Effector memory CD8-positive, alpha-beta T cell (primary cell): Measurements from ENCODE around the gene NNAT.
"Not testable (repeated sequence)": the region's sequence is repeated elsewhere in the genome, so short reads cannot be mapped to it uniquely, and the experiment has no call there.

Source experiments
- ATAC-seq: fragments of 150-1000 bp; cut with Tn5 transposase; replicated peaks from 2 replicates; pipeline ENCODE4 v1.10.0; 2021; ENCODE audit warnings: mild to moderate bottlenecking, moderate library complexity
- DNase-seq, 3 experiments: peaks; one replicate each; pipeline ENCODE4 v3.0.0; 2021
- H3K27ac Mint-ChIP-seq, 2 donors: one replicate each; pipeline ENCODE4 v1.8.0; 2022; ENCODE audit warnings: mild to moderate bottlenecking in 2 of 2, mixed read lengths in 2 of 2, moderate library complexity in 2 of 2
- H3K27me3 Mint-ChIP-seq, 2 donors: one replicate each; pipeline ENCODE4 v1.8.0; 2022; ENCODE audit warnings: mixed read lengths in 2 of 2
- H3K36me3 Mint-ChIP-seq: one replicate; pipeline ENCODE4 v1.8.0; 2022; ENCODE audit warnings: mild to moderate bottlenecking, moderate library complexity, mixed read lengths; ENCODE audit not compliant: insufficient read depth
- H3K4me1 Mint-ChIP-seq, 2 donors: one replicate each; pipeline ENCODE4 v1.8.0; 2022; ENCODE audit warnings: low read depth in 2 of 2, mixed read lengths in 2 of 2
- H3K4me3 Mint-ChIP-seq, 2 donors: one replicate each; pipeline ENCODE4 v1.8.0; 2022; ENCODE audit warnings: mild to moderate bottlenecking in 2 of 2, mixed read lengths in 2 of 2, moderate library complexity in 2 of 2
- H3K9me3 Mint-ChIP-seq, 2 donors: one replicate each; pipeline ENCODE4 v1.8.0; 2022; ENCODE audit warnings: mixed read lengths in 2 of 2
- total RNA-seq, 9 experiments: gene quantifications; one replicate each; lab custom pipeline; 2026; lab: John Stamatoyannopoulos, UW

The NNAT gene, protein sequence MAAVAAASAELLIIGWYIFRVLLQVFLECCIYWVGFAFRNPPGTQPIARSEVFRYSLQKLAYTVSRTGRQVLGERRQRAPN
- 0 reads per million in 9 experiments for total RNA-seq

DNA sequence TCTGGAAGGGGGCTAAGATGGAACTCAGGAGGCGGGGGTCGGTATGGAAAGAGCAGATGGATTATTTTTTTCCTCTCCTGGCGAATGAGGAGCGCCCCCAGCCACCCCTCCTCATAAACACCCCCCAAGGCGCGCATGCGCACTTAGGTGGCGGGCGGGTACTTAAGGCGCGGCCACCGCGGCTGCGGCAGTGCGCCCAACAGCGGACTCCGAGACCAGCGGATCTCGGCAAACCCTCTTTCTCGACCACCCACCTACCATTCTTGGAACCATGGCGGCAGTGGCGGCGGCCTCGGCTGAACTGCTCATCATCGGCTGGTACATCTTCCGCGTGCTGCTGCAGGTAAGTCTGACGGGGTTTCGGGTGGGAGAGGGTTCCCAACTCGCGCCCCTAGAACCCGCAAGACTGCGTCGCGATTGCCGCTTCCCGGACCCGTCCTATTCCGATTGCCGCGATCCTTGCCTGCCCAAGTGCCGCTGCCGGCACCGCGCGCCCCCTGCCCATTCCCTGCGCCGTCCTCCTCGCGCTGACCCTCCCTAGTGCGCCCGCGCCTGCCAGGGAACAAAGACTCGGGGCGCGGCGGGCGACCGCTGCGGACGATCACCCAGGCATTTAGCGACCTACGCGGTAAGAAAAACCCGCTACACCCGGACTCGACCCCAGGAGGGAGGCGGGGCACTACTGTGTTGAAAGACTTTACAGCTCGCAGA is at the start of gene NNAT:
TSS of gene NNAT (plus strand) at position 190 of the 711 bp plus-strand sequence. CDS start at position 272, 82 bp downstream.
- Mint-ChIP-seq H3K36me3 (peaks cover 45% of the 10 kb centered on the region), H3K27ac (peak within 1 kb of the TSS in 1 of 2 donors; percentile 53), H3K27me3 (no peaks in the 10 kb centered on the region), H3K4me3 (peak within 1 kb of the TSS; percentile 33 to 66), H3K9me3 (no peaks in the 10 kb centered on the region), H3K4me1 (peaks cover 51 to 58% of the 10 kb centered on the region in 2 donors)
- DNase-seq (no peak), ATAC-seq (no peak)

DNA sequence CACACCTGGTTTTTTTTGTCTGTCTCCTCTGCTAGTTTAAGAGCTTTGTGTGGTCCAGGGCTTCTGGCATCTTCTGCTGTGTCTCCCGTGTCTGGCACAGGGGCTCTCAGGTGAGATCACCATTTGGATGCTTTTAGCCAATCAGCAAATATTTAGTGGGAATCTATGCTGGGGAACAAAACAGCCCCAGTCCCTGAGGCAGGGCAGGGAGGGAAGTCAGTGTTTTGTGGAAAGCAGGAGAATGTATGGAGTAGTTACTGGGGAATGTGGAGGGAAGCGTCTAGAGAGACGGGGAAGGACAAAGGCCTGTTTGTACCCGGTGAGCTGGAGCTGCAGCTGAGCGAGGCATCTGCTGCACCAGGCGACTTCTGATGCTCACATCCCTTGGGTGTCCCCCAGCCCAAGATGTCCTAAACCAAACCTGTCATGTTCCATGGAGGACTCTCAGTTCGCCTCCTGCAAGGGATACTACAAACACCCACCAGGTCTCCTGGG is 49.3 kb upstream of the NNAT start:
- Mint-ChIP-seq H3K27me3 (peaks cover 39 to 61% of the 10 kb centered on the region in 2 donors), H3K27ac (no peak overlapping the region), H3K9me3 (peaks cover 0 to 2% of the 10 kb centered on the region in 2 donors), H3K36me3 (no peaks in the 10 kb centered on the region), H3K4me1 (peaks cover 0 to 1% of the 10 kb centered on the region in 2 donors), H3K4me3 (no peak overlapping the region)
- ATAC-seq = no peak
- no peak for DNase-seq

DNA sequence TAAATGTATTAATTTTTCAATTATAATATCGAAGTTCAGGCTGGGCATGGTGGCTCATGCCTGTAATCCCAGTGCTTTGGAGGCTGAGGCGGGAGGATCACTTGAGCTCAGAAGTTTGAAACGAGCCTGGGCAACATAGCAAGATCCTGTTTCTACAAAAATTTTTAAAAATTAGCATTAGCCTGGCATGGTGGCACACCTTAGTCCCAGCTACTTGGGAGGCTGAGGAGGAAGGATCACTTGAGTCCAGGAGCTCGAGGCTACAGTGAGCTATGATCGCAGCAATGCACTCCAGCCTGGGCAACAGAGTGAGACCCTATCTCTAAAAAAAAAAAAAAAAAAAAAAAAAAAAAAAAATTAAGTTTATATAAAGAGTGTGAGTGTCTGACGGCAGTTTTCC is 48.6 kb upstream of the NNAT start:
- H3K27ac Mint-ChIP-seq, H3K4me3 Mint-ChIP-seq, DNase-seq, ATAC-seq, H3K36me3 Mint-ChIP-seq, H3K9me3 Mint-ChIP-seq, H3K4me1 Mint-ChIP-seq: not testable (repeated sequence)
- peaks cover 34 to 55% of the 10 kb centered on the region in 2 donors for H3K27me3 Mint-ChIP-seq

DNA sequence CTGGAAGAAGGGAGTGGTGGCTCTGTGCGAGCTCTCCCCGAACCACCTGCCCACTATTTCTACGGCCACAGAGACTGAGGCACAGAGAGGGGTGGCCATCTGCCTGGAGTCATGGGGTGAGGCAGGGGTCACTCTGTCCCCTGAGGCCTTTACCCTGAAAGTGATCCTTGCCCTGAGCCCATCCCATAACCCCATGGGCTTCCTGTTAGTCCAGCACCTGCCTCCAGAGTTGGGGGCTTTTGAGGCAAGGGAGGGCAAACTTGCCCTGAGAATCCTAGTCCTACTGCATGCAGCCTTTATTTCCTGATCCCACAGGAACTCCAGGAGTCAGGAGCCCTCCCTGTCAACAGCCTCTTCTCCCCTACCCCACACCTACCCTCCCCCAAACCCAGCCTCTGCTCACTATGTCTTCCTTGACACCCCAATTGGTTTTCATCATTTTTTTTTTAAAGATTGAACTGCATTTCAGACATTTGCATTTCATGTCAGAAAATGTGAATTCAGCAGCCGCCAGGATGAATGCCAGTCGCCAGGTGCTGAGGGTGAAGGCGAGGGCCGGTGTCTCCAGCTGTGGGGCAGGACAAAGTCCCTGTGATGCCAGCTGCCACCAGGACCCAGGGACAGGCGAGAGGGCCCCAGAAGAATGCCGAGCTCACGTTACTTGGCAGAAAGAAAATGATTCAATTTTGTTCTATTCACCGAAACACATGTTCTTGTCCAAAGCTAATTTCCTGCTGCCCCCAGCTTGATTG is 47.6 kb upstream of the NNAT start:
- ATAC-seq = no peak
- no peaks in the 10 kb centered on the region for H3K36me3 Mint-ChIP-seq
- no peak overlapping the region for H3K27ac Mint-ChIP-seq
- DNase-seq = no peak
- no peak overlapping the region for H3K4me3 Mint-ChIP-seq
- peaks cover 0 to 1% of the 10 kb centered on the region in 2 donors for H3K4me1 Mint-ChIP-seq
- H3K9me3 Mint-ChIP-seq = peaks cover 0 to 2% of the 10 kb centered on the region in 2 donors
- peaks cover 41 to 57% of the 10 kb centered on the region in 2 donors for H3K27me3 Mint-ChIP-seq

DNA sequence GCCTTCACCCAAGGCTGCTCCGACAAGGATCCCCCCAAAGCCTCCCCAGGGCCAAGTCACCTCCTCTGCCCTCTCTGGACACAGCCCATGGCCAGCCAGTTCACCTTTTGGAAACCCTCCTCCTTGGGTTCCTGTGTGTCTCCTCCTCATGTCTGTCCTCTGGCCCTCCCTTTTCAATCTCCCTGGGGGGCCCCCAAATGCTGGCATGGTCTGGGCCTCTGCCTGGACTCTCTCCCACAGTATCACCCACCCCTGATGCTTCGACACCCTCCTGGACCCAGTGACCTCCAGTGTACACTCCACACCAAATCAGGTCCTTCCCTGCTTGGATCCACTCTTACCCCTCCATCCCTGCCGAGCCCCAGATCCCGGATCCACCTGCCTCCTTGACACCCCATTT is 46.7 kb upstream of the NNAT start:
- ATAC-seq = no peak
- H3K9me3 Mint-ChIP-seq = peaks cover 0 to 2% of the 10 kb centered on the region in 2 donors
- no peak overlapping the region for H3K4me3 Mint-ChIP-seq
- H3K27ac Mint-ChIP-seq = peak overlapping the region in 1 of 2 donors; percentile 67
- no peak for DNase-seq
- H3K4me1 Mint-ChIP-seq = peaks cover 0 to 1% of the 10 kb centered on the region in 2 donors
- H3K27me3 Mint-ChIP-seq = peaks cover 35 to 55% of the 10 kb centered on the region in 2 donors
- no peaks in the 10 kb centered on the region for H3K36me3 Mint-ChIP-seq

DNA sequence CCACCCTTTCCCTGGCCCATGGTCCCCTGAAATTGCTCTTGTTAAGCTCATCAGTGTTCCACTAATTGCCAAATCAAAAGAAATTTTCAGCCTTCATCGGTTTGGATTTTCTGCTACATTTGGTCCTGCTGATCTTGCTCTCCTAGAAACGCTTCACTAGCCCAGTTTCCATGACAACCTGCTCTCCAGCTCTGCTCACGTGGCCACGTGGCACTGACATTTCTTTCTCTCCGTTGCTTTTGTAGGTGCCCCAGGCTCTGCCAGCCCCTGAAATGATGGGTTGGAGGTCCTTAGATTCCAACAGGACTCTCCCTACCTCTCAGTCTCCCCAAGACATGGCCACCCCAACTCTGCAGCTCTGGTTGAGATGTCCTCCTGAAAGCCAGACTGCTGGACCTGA is 45.8 kb upstream of the NNAT start:
- Mint-ChIP-seq H3K4me3 (no peak overlapping the region), H3K27me3 (peaks cover 33 to 55% of the 10 kb centered on the region in 2 donors), H3K9me3 (peaks cover 0 to 2% of the 10 kb centered on the region in 2 donors), H3K27ac (no peak overlapping the region), H3K36me3 (no peaks in the 10 kb centered on the region), H3K4me1 (no peaks in the 10 kb centered on the region)
- ATAC-seq (no peak), DNase-seq (no peak)

DNA sequence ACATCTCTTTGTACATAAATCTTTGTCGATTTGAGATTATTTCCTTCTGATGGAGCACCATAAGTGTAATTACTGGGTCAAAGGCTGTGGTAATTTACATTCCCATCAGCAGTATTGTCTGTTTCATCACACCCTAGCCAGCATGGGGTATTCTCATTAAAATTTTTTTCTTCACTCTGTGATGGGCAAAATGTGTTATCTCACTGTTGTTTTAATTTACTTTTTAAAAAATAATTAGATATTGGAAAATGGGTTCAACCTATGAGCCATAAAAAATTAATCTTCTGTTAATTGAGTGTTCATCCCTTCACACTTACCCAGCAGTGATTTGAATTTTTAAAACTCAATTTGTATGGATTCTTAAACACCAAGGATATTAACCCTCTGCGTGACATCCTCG is 44.0 kb upstream of the NNAT start:
- Mint-ChIP-seq H3K27ac (no peak overlapping the region), H3K9me3 (peaks cover 0 to 2% of the 10 kb centered on the region in 2 donors), H3K36me3 (no peaks in the 10 kb centered on the region), H3K4me1 (peaks cover 0 to 2% of the 10 kb centered on the region in 2 donors), H3K4me3 (no peak overlapping the region), H3K27me3 (peaks cover 43 to 63% of the 10 kb centered on the region in 2 donors)
- ATAC-seq (no peak), DNase-seq (no peak)

DNA sequence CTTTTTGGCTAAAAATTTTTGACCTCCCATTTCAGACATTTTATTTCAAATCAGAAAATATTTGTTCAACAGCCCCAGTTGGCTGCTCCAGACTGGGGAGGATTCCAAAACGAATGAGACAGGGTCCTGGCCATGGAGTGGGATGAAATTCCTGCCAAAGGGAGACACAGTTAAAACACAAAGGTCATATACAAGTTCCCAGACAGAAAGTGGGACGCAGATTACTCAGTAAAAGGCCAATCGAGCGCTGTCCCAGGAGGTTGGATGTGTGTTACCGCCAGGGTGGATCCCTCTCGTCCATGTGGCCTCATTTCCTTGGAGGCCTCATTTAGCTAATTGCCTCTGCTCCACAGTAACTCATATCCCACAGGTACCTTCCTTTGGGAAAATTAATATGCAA is 41.8 kb upstream of the NNAT start:
- peaks cover 42 to 62% of the 10 kb centered on the region in 2 donors for H3K27me3 Mint-ChIP-seq
- no peak overlapping the region for H3K27ac Mint-ChIP-seq
- DNase-seq (no peak), ATAC-seq (no peak)
- H3K4me1 Mint-ChIP-seq = peaks cover 0 to 2% of the 10 kb centered on the region in 2 donors
- H3K36me3 Mint-ChIP-seq = no peaks in the 10 kb centered on the region
- H3K4me3 Mint-ChIP-seq = no peak overlapping the region
- H3K9me3 Mint-ChIP-seq = peaks cover 0 to 2% of the 10 kb centered on the region in 2 donors

DNA sequence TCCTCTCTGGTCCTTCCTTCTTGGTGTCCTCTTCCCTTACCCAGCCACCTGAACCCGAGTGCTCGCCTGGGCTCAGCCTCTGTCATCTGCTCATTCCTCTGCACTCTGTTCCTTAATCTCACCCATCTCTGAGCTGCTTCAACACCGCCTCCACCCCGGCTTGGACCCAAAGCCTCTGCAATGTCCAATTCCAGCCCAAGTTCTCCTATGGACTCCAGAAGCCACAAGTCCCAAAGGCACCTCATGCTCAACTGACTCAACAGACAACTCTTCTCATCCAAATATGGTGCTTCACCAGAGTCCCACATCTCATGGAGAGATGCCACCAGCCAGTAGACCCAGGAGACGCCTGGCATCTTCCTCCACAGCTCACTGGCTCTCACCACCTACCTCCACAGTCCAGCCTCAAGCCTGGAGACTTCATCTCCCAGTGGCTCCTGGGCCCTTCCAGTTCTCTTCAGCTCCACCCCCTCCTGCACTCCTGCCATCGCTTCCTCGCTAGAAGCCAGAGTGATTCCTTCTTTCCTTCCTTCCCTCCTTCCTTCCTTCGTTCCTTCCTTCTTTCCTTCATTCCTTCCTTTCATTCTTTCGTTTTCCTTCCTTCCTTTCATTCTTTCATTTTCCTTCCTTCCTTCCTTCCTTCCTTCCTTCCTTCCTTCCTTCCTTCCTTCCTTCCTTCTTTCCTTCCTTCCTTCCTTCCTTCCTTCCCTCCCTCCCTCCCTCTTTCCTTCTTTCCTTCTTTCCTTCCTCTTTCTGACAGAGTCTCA is 40.9 kb upstream of the NNAT start:
- Mint-ChIP-seq H3K4me3 (no peak overlapping the region), H3K27ac (no peak overlapping the region), H3K9me3 (peaks cover 0 to 2% of the 10 kb centered on the region in 2 donors), H3K27me3 (peaks cover 33 to 54% of the 10 kb centered on the region in 2 donors), H3K4me1 (peaks cover 0 to 2% of the 10 kb centered on the region in 2 donors), H3K36me3 (no peaks in the 10 kb centered on the region)
- ATAC-seq (no peak), DNase-seq (no peak)

DNA sequence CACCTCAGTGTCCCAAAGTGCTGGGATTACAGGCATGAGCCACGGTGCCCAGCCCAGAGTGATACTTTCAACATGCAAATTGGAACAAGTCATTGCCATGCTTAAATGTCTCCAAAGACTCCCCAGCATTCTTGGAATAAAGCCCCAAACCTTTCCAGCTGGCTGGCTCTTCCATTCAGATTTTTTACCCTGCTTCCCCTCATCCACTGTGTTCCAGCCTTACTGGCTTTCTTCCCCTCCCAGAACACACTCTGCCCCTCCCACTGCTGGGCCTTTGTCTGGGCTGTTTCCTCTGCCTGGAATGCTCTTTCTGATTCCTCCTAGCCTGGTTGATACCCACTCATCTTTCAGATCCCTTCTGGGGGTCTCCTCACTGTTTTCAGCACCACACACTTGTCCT is 40.1 kb upstream of the NNAT start:
- no peak overlapping the region for H3K27ac Mint-ChIP-seq
- no peaks in the 10 kb centered on the region for H3K36me3 Mint-ChIP-seq
- DNase-seq (no peak), ATAC-seq (no peak)
- peaks cover 2 to 5% of the 10 kb centered on the region in 2 donors for H3K4me1 Mint-ChIP-seq
- no peaks in the 10 kb centered on the region for H3K9me3 Mint-ChIP-seq
- H3K4me3 Mint-ChIP-seq = no peak overlapping the region
- peaks cover 33 to 46% of the 10 kb centered on the region in 2 donors for H3K27me3 Mint-ChIP-seq

DNA sequence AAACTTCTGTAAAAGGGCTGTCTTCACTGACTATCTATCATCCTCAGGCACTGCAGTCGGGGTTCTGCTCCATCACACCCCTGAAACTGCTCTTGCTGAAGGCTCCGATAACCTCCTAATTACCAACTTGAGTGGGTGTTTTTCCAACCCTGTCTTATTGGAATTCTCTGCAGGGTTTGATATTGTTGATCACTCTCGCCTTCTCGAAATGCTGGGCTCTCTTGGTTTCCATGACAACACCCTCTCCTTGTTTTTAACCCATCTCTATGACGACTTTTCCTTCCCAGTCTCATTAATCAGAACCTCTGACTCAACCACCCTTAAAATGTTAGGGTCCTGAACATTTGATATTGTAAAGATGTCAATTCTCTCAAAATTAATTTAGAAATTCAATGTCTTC is 39.4 kb upstream of the NNAT start:
- H3K36me3 Mint-ChIP-seq = no peaks in the 10 kb centered on the region
- H3K27me3 Mint-ChIP-seq = peaks cover 33 to 45% of the 10 kb centered on the region in 2 donors
- H3K4me3 Mint-ChIP-seq = no peak overlapping the region
- DNase-seq = no peak
- peaks cover 2 to 5% of the 10 kb centered on the region in 2 donors for H3K4me1 Mint-ChIP-seq
- no peak overlapping the region for H3K27ac Mint-ChIP-seq
- H3K9me3 Mint-ChIP-seq = no peaks in the 10 kb centered on the region
- ATAC-seq = no peak

DNA sequence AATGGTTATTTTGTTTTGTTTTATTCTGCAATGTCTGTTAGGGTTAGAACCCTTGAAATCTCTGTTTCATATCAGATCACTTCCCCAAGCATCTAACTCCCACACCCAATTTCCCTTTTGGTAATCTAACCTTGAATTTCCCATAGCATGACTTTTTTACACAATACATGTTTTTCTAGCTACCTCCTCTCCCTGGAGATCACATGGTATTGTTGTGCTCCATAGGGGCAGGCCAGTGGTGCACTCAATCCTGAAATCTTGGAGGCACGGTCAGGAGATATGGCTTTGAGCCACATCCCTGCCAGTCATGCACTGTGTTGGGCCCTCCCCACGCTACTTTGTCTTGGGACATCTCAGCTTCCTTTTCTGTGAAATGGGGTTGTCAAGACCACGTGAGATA is 36.7 kb upstream of the NNAT start:
- Mint-ChIP-seq H3K4me1 (peaks cover 2 to 5% of the 10 kb centered on the region in 2 donors), H3K9me3 (no peaks in the 10 kb centered on the region), H3K36me3 (no peaks in the 10 kb centered on the region), H3K27me3 (peaks cover 26 to 28% of the 10 kb centered on the region in 2 donors), H3K27ac (no peak overlapping the region), H3K4me3 (no peak overlapping the region)
- DNase-seq = no peak
- no peak for ATAC-seq

DNA sequence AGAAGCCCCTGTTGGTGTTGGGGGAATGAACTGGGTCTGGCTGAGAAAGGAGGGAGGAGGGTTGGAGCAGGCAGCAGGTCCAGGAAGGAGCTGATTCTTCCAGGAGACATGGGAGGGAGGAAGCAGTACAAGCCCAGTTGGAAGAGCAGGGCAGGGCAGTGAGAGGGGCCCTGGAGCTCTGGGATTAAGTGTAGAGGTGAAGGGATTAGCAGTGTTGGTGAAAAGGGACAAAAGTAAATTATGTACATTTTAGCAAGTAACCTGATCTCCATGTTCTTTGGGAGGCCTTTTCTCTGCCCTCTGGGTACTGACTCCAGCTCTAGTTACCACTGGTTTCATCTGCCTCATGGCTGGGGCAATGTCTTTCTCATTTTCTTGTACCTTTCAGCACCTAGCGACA is 34.8 kb upstream of the NNAT start:
- DNase-seq, H3K4me1 Mint-ChIP-seq, H3K4me3 Mint-ChIP-seq, H3K9me3 Mint-ChIP-seq, ATAC-seq, H3K27ac Mint-ChIP-seq, H3K36me3 Mint-ChIP-seq: not testable (repeated sequence)
- H3K27me3 Mint-ChIP-seq = peaks cover 9 to 18% of the 10 kb centered on the region in 2 donors
